Measurements from ENCODE around the gene DNAJC18.
A peak's percentile ranks its signal among the peaks of the same experiment; 100 is the strongest.
"Not testable (repeated sequence)": the region's sequence is repeated elsewhere in the genome, so short reads cannot be mapped to it uniquely, and the experiment has no call there.

DNAJC18 gene

GRCh38 chr5:139461176-139461575, 21.9 kb upstream of the DNAJC18 start:
- no peak for DNase-seq

GRCh38 chr5:139460455-139460854, 21.1 kb upstream of the DNAJC18 start:
- no peak for DNase-seq

- no peak for DNase-seq
Observed at GRCh38 chr5:139459451-139459934, 20.2 kb upstream of the DNAJC18 start.

- peak; percentile 53 to 70 (median 66) for DNase-seq
Observed at GRCh38 chr5:139458580-139459407, 19.5 kb upstream of the DNAJC18 start.

GRCh38 chr5:139457653-139458306, 18.5 kb upstream of the DNAJC18 start:
- no peak for DNase-seq

- no peak for DNase-seq
Observed at GRCh38 chr5:139457241-139457640, 17.9 kb upstream of the DNAJC18 start.

GRCh38 chr5:139456776-139457175, 17.5 kb upstream of the DNAJC18 start:
- DNase-seq: no peak

- no peak for DNase-seq
Observed at GRCh38 chr5:139454568-139455290, 15.4 kb upstream of the DNAJC18 start.

- no peak for DNase-seq
Observed at GRCh38 chr5:139453683-139454567, 14.6 kb upstream of the DNAJC18 start.

GRCh38 chr5:139451878-139452660, 12.7 kb upstream of the DNAJC18 start:
- no peak for DNase-seq

- no peak for DNase-seq
Observed at GRCh38 chr5:139451176-139451575, 11.9 kb upstream of the DNAJC18 start.

GRCh38 chr5:139446956-139447779, 7.8 kb upstream of the DNAJC18 start:
- DNase-seq: no peak

- DNase-seq: no peak
Observed at GRCh38 chr5:139445325-139446170, 6.2 kb upstream of the DNAJC18 start.

- DNase-seq: no peak
Observed at GRCh38 chr5:139443831-139444453, 4.6 kb upstream of the DNAJC18 start.

- not testable (repeated sequence) for DNase-seq
Observed at GRCh38 chr5:139440416-139440815, 1.1 kb upstream of the DNAJC18 start.

GRCh38 chr5:139438707-139439012, 665 bp downstream of the DNAJC18 start:
- DNase-seq: peak in 1 of 4 experiments; percentile 9

GRCh38 chr5:139435676-139436075, 3.6 kb downstream of the DNAJC18 start:
- DNase-seq: no peak

- DNase-seq: no peak
Observed at GRCh38 chr5:139431706-139432105, 7.6 kb downstream of the DNAJC18 start.

GRCh38 chr5:139430015-139430414, 9.3 kb downstream of the DNAJC18 start:
- no peak for DNase-seq
